ENCODE measurements around the gene EVPL. TPM values are rescaled to one million over a fixed set of nuclear protein-coding genes. Genes with fewer than 3 reads are reported as not detected.
A peak's percentile ranks its signal among the peaks of the same experiment; 100 is the strongest.

Gene EVPL
- total and polyA plus RNA-seq, 2 of the 13 experiments (the other 11 are each of a cell fraction or from before 2014, with no cell fraction given): 2.1 to 8.2 TPM

GRCh38 chr17:76026714-76027158 is 370 bp downstream of the EVPL start (continued):
- TF ChIP-seq ZNF512 (CRISPR knock-in tag; IDR thresholded peaks at IDR 0.05) (0 out of 2 replicates have a peak, but pooled peaks have one; percentile 32), SNAPC5 (CRISPR knock-in tag; IDR thresholded peaks at IDR 0.05; ENCODE audit: borderline replicate concordance) (no peak), POLR2AphosphoS2 (IDR thresholded peaks at IDR 0.05; ENCODE audit: low read depth, low read length) (no peak), GLI4 (CRISPR knock-in tag; IDR thresholded peaks at IDR 0.05; ENCODE audit: borderline replicate concordance) (peak; percentile 68; the same call in 1 of the 2 replicates), CENPX (CRISPR knock-in tag; IDR thresholded peaks at IDR 0.05) (no peak), ZNF569 (CRISPR knock-in tag; IDR thresholded peaks at IDR 0.05; ENCODE audit: borderline replicate concordance) (no peak), ZNF251 (CRISPR knock-in tag; IDR thresholded peaks at IDR 0.05) (no peak), HES4 (CRISPR knock-in tag; IDR thresholded peaks at IDR 0.05; ENCODE audit: borderline replicate concordance) (peak; percentile 39; the same call in 1 of the 2 replicates), ZNF598 (CRISPR knock-in tag; IDR thresholded peaks at IDR 0.05; ENCODE audit: borderline replicate concordance) (0 out of 2 replicates have a peak, but pooled peaks have one; percentile 40), TFAP4 (IDR thresholded peaks at IDR 0.05; ENCODE audit: borderline replicate concordance, low read depth) (no peak), HOXA3 (CRISPR knock-in tag; IDR thresholded peaks at IDR 0.05) (no peak), PAX8 (CRISPR knock-in tag; IDR thresholded peaks at IDR 0.05; ENCODE audit: borderline replicate concordance) (no peak), ZNF33A (CRISPR knock-in tag; IDR thresholded peaks at IDR 0.05; ENCODE audit: borderline replicate concordance) (no peak), THRA (CRISPR knock-in tag; IDR thresholded peaks at IDR 0.05; ENCODE audit: borderline replicate concordance) (no peak), ZBTB1 (CRISPR knock-in tag; IDR thresholded peaks at IDR 0.05; ENCODE audit: borderline replicate concordance) (no peak), MXD1 (CRISPR knock-in tag; IDR thresholded peaks at IDR 0.05) (peak; percentile 60)
- TF ChIP-seq, protein P1, sequence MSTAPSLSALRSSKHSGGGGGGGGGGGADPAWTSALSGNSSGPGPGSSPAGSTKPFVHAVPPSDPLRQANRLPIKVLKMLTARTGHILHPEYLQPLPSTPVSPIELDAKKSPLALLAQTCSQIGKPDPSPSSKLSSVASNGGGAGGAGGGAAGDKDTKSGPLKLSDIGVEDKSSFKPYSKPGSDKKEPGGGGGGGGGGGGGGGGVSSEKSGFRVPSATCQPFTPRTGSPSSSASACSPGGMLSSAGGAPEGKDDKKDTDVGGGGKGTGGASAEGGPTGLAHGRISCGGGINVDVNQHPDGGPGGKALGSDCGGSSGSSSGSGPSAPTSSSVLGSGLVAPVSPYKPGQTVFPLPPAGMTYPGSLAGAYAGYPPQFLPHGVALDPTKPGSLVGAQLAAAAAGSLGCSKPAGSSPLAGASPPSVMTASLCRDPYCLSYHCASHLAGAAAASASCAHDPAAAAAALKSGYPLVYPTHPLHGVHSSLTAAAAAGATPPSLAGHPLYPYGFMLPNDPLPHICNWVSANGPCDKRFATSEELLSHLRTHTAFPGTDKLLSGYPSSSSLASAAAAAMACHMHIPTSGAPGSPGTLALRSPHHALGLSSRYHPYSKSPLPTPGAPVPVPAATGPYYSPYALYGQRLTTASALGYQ (CRISPR knock-in tag; IDR thresholded peaks at IDR 0.05): no peak
- TF ChIP-seq, protein P2, sequence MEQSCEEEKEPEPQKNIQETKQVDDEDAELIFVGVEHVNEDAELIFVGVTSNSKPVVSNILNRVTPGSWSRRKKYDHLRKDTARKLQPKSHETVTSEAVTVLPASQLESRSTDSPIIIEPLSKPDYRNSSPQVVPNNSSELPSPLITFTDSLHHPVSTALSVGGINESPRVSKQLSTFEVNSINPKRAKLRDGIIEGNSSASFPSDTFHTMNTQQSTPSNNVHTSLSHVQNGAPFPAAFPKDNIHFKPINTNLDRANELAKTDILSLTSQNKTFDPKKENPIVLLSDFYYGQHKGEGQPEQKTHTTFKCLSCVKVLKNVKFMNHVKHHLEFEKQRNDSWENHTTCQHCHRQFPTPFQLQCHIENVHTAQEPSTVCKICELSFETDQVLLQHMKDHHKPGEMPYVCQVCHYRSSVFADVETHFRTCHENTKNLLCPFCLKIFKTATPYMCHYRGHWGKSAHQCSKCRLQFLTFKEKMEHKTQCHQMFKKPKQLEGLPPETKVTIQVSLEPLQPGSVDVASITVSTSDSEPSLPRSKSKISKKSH (CRISPR knock-in tag; IDR thresholded peaks at IDR 0.05; ENCODE audit: borderline replicate concordance): no peak
- TF ChIP-seq, protein P3, sequence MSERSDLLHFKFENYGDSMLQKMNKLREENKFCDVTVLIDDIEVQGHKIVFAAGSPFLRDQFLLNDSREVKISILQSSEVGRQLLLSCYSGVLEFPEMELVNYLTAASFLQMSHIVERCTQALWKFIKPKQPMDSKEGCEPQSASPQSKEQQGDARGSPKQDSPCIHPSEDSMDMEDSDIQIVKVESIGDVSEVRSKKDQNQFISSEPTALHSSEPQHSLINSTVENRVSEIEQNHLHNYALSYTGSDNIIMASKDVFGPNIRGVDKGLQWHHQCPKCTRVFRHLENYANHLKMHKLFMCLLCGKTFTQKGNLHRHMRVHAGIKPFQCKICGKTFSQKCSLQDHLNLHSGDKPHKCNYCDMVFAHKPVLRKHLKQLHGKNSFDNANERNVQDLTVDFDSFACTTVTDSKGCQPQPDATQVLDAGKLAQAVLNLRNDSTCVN (CRISPR knock-in tag; IDR thresholded peaks at IDR 0.05; ENCODE audit: borderline replicate concordance): no peak; the same call in 1 of the 2 replicates

Data from HepG2 (cell line).